Effector CD8-positive, alpha-beta T cell (primary cell): ENCODE measurements around the gene RPP14.
A peak's percentile ranks its signal among the peaks of the same experiment; 100 is the strongest.
"Not testable (repeated sequence)": the region's sequence is repeated elsewhere in the genome, so short reads cannot be mapped to it uniquely, and the experiment has no call there.

Source experiments
- DNase-seq: peaks from one replicate; lab custom pipeline; 2025; lab: John Stamatoyannopoulos, UW
- total RNA-seq, 4 experiments: gene quantifications; one replicate each; lab custom pipeline; 2026; lab: John Stamatoyannopoulos, UW

The RPP14 gene
- total RNA-seq, result 8.4 to 14.1 (median 13.2) reads per million in 4 experiments

- DNase-seq, result peak; percentile 96
These were observed at the start of gene RPP14, which contains the start of gene HTD2 for GRCh38 chr3:58305882-58306711. Gene RPP14 (plus strand): TSS chr3:58306245. CDS start chr3:58310330, 4,085 bp downstream. Gene HTD2 (plus strand): TSS chr3:58306520. CDS start chr3:58317614, 11,094 bp downstream.

GRCh38 chr3:58256511-58256910, 49.5 kb upstream of the RPP14 start:
- no peak for DNase-seq

- no peak for DNase-seq
These were observed 47.5 kb upstream of the RPP14 start for GRCh38 chr3:58258392-58259055.

GRCh38 chr3:58260261-58260731, 45.7 kb upstream of the RPP14 start:
- DNase-seq, result no peak

- no peak for DNase-seq
These were observed 45.3 kb upstream of the RPP14 start for GRCh38 chr3:58260733-58261132.

- no peak for DNase-seq
These were observed 43.9 kb upstream of the RPP14 start for GRCh38 chr3:58261954-58262666.

GRCh38 chr3:58266577-58266976, 39.5 kb upstream of the RPP14 start:
- DNase-seq, result no peak

GRCh38 chr3:58267543-58267942, 38.5 kb upstream of the RPP14 start:
- DNase-seq, result not testable (repeated sequence)

GRCh38 chr3:58269356-58269755, 36.7 kb upstream of the RPP14 start:
- DNase-seq, result no peak

GRCh38 chr3:58270485-58270884, 35.6 kb upstream of the RPP14 start:
- DNase-seq, result no peak

- DNase-seq, result no peak
These were observed 34.0 kb upstream of the RPP14 start for GRCh38 chr3:58271901-58272501.

GRCh38 chr3:58272891-58273290, 33.2 kb upstream of the RPP14 start:
- no peak for DNase-seq

- not testable (repeated sequence) for DNase-seq
These were observed 32.7 kb upstream of the RPP14 start for GRCh38 chr3:58273362-58273761.

GRCh38 chr3:58274027-58274614, 31.9 kb upstream of the RPP14 start:
- no peak for DNase-seq

GRCh38 chr3:58281069-58281468, 25.0 kb upstream of the RPP14 start:
- DNase-seq, result no peak

- DNase-seq, result no peak
These were observed 20.7 kb upstream of the RPP14 start for GRCh38 chr3:58285334-58285733.

- no peak for DNase-seq
These were observed 18.7 kb upstream of the RPP14 start for GRCh38 chr3:58287354-58287753.

GRCh38 chr3:58288011-58288728, 17.9 kb upstream of the RPP14 start:
- no peak for DNase-seq

- DNase-seq, result not testable (repeated sequence)
These were observed 17.0 kb upstream of the RPP14 start for GRCh38 chr3:58288964-58289613.

GRCh38 chr3:58290446-58290845, 15.6 kb upstream of the RPP14 start:
- not testable (repeated sequence) for DNase-seq
